ENCODE measurements around the gene L3HYPDH. TPM values are rescaled to one million over a fixed set of nuclear protein-coding genes. Genes with fewer than 3 reads are reported as not detected.

The L3HYPDH gene
- total RNA-seq: 55.5 TPM

GRCh38 chr14:59483819-59484638 is at the start of gene L3HYPDH, which contains the start of gene JKAMP:
Gene L3HYPDH (minus strand): TSS chr14:59484408. CDS start chr14:59484316, 92 bp downstream.
Gene JKAMP (plus strand): TSS chr14:59484517. CDS start chr14:59484590, 73 bp downstream.
- peak; percentile 83 to 99 (median 97) for DNase-seq (ENCODE audit: low read depth in 2 of 3, low spot score in 2 of 3)

- DNase-seq (ENCODE audit: low read depth in 2 of 3, low spot score in 2 of 3): no peak
These were observed 48.2 kb upstream of the L3HYPDH start for GRCh38 chr14:59532419-59532818.

- DNase-seq (ENCODE audit: low read depth in 2 of 3, low spot score in 2 of 3): no peak
These were observed 46.1 kb upstream of the L3HYPDH start for GRCh38 chr14:59530349-59530748.

- no peak for DNase-seq (ENCODE audit: low read depth in 2 of 3, low spot score in 2 of 3)
These were observed 45.0 kb upstream of the L3HYPDH start for GRCh38 chr14:59529189-59529588.

- no peak for DNase-seq (ENCODE audit: low read depth in 2 of 3, low spot score in 2 of 3)
These were observed 36.0 kb upstream of the L3HYPDH start for GRCh38 chr14:59520224-59520623.

- DNase-seq (ENCODE audit: low read depth in 2 of 3, low spot score in 2 of 3): peak in 2 of 3 donors; percentile 47 to 72
These were observed 27.8 kb upstream of the L3HYPDH start for GRCh38 chr14:59511916-59512575.

- DNase-seq (ENCODE audit: low read depth in 2 of 3, low spot score in 2 of 3): no peak
These were observed 26.8 kb upstream of the L3HYPDH start for GRCh38 chr14:59510966-59511365.

- no peak for DNase-seq (ENCODE audit: low read depth in 2 of 3, low spot score in 2 of 3)
These were observed 25.8 kb upstream of the L3HYPDH start for GRCh38 chr14:59510001-59510400.

GRCh38 chr14:59509101-59509500 is 24.9 kb upstream of the L3HYPDH start:
- no peak for DNase-seq (ENCODE audit: low read depth in 2 of 3, low spot score in 2 of 3)

- DNase-seq (ENCODE audit: low read depth in 2 of 3, low spot score in 2 of 3): no peak
These were observed 23.5 kb upstream of the L3HYPDH start for GRCh38 chr14:59507752-59508103.

- peak in 2 of 3 donors; percentile 77 to 82 for DNase-seq (ENCODE audit: low read depth in 2 of 3, low spot score in 2 of 3)
These were observed 23.0 kb upstream of the L3HYPDH start for GRCh38 chr14:59507063-59507751.

GRCh38 chr14:59503256-59503655 is 19.0 kb upstream of the L3HYPDH start:
- DNase-seq (ENCODE audit: low read depth in 2 of 3, low spot score in 2 of 3): no peak

- DNase-seq (ENCODE audit: low read depth in 2 of 3, low spot score in 2 of 3): no peak
These were observed 16.5 kb upstream of the L3HYPDH start for GRCh38 chr14:59500732-59501131.

- no peak for DNase-seq (ENCODE audit: low read depth in 2 of 3, low spot score in 2 of 3)
These were observed 8.2 kb upstream of the L3HYPDH start for GRCh38 chr14:59492384-59492783.

GRCh38 chr14:59490756-59491155 is 6.5 kb upstream of the L3HYPDH start:
- peak in 1 of 3 donors; percentile 8 for DNase-seq (ENCODE audit: low read depth in 2 of 3, low spot score in 2 of 3)

- DNase-seq (ENCODE audit: low read depth in 2 of 3, low spot score in 2 of 3): peak in 2 of 3 donors; percentile 56 to 79
These were observed 499 bp upstream of the L3HYPDH start for GRCh38 chr14:59484639-59485175.

- DNase-seq (ENCODE audit: low read depth in 2 of 3, low spot score in 2 of 3): no peak
These were observed 845 bp downstream of the L3HYPDH start for GRCh38 chr14:59483363-59483762.

GRCh38 chr14:59482541-59483331 is 1.5 kb downstream of the L3HYPDH start:
- peak in 2 of 3 donors; percentile 17 to 21 for DNase-seq (ENCODE audit: low read depth in 2 of 3, low spot score in 2 of 3)

GRCh38 chr14:59481871-59482540 is 2.2 kb downstream of the L3HYPDH start:
- DNase-seq (ENCODE audit: low read depth in 2 of 3, low spot score in 2 of 3): no peak

- DNase-seq (ENCODE audit: low read depth in 2 of 3, low spot score in 2 of 3): no peak
These were observed 2.8 kb downstream of the L3HYPDH start for GRCh38 chr14:59481407-59481806.
